Measurements from ENCODE around the gene RPL13. TPM values are rescaled to one million over a fixed set of nuclear protein-coding genes. Genes with fewer than 3 reads are reported as not detected.
"Not testable (repeated sequence)": the region's sequence is repeated elsewhere in the genome, so short reads cannot be mapped to it uniquely, and the experiment has no call there.

The RPL13 gene
- total and polyA plus RNA-seq, 4 donors: 1,505 to 6,820 (median 3,018) TPM

DNA sequence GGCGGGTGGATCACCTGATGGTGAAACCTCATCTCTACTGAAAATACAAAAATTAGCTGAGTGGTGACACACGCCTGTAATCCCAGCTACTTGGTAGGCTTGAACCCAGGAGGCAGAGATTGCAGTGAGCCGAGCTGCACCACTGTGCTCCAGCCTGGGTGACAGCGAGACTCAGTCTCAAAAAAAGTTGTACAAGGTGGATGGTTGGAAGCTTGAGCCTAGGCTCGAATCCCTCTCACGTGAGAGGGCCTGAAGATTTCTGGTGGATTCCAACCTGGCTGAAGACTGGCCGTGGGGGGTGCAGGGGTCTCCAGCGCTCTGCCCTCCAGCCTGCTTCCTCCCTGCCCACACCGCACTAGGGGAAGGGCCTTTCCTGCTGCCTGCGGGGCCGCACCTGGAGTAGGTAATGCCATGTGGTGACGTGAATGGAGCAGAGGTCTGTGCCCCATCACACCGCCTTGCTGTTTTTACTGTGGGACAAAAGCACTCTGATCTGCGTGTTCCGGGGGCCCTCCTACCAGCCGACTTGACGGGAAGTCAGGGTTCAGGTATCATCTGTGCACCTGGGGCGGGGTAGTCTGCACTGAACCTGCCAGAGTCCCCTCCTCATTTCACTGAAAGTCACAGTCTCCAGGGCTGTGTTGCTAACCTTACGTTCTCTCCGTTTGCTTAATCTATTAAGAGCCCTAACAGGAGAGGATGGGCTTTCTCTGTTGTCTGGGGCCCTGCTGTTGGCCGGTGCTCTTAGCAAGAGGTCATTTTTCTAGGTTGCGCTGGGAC is 4.2 kb downstream of the RPL13 start:
- intact Hi-C loops (cut with DNase I): loop anchor here in 1 of 2 donors (10.0 kb wide), 1 partner anchor 320 kb away; no protein-coding TSS in a partner anchor
- Histone ChIP-seq H3K27me3 (ENCODE audit: control insufficient read depth in 1 of 2, insufficient read depth in 2 of 2, low read length in 1 of 2) (peaks cover 0 to 2% of the 10 kb centered on the region in 2 donors), H3K4me3 (ENCODE audit: low read length in 2 of 2) (no peak overlapping the region), H3K9me3 (ENCODE audit: control insufficient read depth, low read length) (no peaks in the 10 kb centered on the region), H3K27ac (ENCODE audit: low read depth in 1 of 2, low read length in 2 of 2) (no peak overlapping the region), H3K36me3 (ENCODE audit: control insufficient read depth in 1 of 2, insufficient read depth in 2 of 2, low read length in 1 of 2) (peaks cover 0 to 13% of the 10 kb centered on the region in 2 donors), H3K4me1 (ENCODE audit: control insufficient read depth in 1 of 2, insufficient read depth in 2 of 2, low read length in 2 of 2) (no peaks in the 10 kb centered on the region)
- no peak for ATAC-seq (ENCODE audit: low FRiP score)
- DNase-seq: no peak
- WGBS, 2 donors: 65 to 72% methylated on average over 22 of the region's 22 CpGs

DNA sequence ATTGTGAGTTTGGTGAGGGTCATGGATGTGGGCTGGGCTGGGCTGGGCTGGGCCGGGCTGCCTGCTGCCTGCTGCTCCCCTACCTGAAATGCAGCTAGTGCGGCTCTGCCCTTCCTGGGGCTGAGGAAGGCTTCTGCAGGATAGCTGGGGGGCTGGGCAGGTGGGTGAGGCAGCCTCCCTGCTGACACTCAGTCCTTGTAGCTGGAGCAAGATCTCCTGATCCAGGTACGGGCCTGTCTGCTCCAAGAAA is 4.7 kb downstream of the RPL13 start:
- ATAC-seq (ENCODE audit: low FRiP score): no peak
- H3K4me1 ChIP-seq (ENCODE audit: control insufficient read depth in 1 of 2, insufficient read depth in 2 of 2, low read length in 2 of 2): no peaks in the 10 kb centered on the region
- H3K9me3 ChIP-seq (ENCODE audit: control insufficient read depth, low read length): no peaks in the 10 kb centered on the region
- peaks cover 0 to 2% of the 10 kb centered on the region in 2 donors for H3K27me3 ChIP-seq (ENCODE audit: control insufficient read depth in 1 of 2, insufficient read depth in 2 of 2, low read length in 1 of 2)
- peaks cover 0 to 13% of the 10 kb centered on the region in 2 donors for H3K36me3 ChIP-seq (ENCODE audit: control insufficient read depth in 1 of 2, insufficient read depth in 2 of 2, low read length in 1 of 2)
- H3K4me3 ChIP-seq (ENCODE audit: low read length in 2 of 2): no peak overlapping the region
- H3K27ac ChIP-seq (ENCODE audit: low read depth in 1 of 2, low read length in 2 of 2): no peak overlapping the region
- intact Hi-C loops (cut with DNase I): loop anchor here in 1 of 2 donors (10.0 kb wide), 1 partner anchor 320 kb away; no protein-coding TSS in a partner anchor
- DNase-seq: no peak
- WGBS, 2 donors: 40 to 41% methylated on average over 3 of the region's 3 CpGs

DNA sequence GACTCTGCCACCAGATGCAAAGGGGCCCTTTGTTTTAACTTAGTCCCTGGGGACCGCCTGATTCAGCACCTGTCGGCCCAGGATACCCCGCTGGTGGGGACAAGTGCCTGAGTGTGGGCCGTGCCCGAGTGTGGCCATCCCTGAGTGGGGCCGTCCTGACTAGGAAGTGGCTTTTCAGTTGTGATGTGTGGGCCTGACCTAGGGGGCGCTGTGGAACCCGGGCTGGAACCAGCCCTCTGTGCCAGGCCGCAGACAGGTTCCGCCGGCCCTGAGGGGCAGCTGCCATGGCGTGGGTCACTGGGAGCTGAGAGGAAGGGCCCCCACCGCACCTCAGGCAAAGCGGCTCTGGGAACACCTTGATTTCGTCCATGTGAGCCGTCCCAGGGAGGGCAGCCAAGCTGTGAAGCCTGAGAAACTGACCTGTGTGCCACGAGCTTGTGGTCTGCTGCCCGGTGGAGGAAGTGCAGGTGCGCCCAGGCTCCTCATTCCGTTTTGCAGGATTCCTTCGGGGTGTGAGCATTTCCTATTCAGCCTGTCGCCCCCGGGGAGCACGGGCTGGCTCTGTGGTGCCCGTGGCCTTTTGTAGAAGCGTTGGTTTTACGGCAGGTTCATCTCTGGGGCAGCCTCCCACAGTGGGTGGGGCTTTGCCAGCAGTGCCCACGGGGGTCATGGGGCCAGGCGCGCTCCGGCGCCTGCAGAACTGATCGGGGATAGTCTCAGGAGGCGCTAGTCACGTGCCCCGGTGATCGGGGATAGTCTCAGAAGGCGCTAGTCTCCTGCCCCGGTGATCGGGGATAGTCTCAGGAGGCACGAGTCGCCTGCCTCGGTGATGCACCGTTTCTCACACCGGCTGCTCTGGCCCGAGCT is 5.3 kb downstream of the RPL13 start:
- WGBS, 2 donors: 3 to 4% methylated on average over 46 of the region's 46 CpGs
- Histone ChIP-seq H3K27me3 (ENCODE audit: control insufficient read depth in 1 of 2, insufficient read depth in 2 of 2, low read length in 1 of 2) (peaks cover 0 to 2% of the 10 kb centered on the region in 2 donors), H3K9me3 (ENCODE audit: control insufficient read depth, low read length) (no peaks in the 10 kb centered on the region), H3K27ac (ENCODE audit: low read depth in 1 of 2, low read length in 2 of 2) (no peak overlapping the region), H3K4me1 (ENCODE audit: control insufficient read depth in 1 of 2, insufficient read depth in 2 of 2, low read length in 2 of 2) (no peaks in the 10 kb centered on the region), H3K4me3 (ENCODE audit: low read length in 2 of 2) (no peak overlapping the region), H3K36me3 (ENCODE audit: control insufficient read depth in 1 of 2, insufficient read depth in 2 of 2, low read length in 1 of 2) (peaks cover 0 to 13% of the 10 kb centered on the region in 2 donors)
- intact Hi-C loops (cut with DNase I): loop anchor here in 1 of 2 donors (10.0 kb wide), 1 partner anchor 321 kb away; no protein-coding TSS in a partner anchor
- ATAC-seq (ENCODE audit: low FRiP score): peak; percentile 26
- DNase-seq: peak in 1 of 2 donors; percentile 84

DNA sequence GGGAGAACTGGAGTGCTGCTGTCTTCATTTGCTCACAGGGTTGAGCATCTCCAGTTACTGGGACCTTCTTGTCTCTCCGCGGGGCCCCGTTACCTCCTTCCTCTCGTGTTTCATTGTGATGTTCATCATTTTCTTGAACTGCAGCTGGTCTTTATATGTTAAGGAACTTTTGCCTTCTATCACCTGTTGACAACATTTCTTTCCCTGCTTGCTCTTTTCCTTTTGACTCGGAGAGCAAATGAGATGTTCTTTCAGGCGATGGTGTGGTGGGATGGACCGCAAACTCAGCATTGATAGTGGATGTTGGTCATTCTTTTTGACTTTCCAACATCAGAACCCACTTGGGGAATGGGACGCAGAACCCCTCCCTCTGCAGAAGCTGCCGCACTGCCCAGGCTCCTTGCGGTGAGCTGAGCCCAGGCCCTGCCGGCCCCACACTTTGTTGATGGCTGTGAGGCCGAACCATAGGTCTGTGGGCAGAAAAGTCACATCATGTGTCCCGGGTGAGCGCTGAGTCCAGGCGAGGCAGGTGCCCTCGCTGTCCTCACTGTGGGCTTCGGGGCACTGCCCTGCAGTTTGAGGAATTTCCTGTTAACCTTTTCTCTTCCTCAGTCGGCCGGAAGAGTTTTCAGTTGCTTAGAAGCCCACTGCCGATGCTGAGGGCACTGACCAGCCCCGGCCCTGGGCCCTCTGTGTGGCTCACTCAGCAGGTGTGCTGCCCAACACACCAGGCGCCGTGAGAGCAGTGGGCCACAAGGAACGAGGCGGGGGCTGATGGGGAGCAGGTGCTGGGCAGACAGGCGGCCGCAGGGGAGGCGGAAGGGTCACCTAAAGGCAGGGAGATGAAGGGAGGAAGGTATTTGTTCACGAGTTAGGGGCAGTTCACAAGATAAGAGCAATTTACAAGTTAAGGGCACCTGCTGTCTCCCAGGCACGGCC is 7.4 kb downstream of the RPL13 start:
- intact Hi-C loops (cut with DNase I): loop anchor here in 1 of 2 donors (10.0 kb wide), 1 partner anchor 323 kb away; no protein-coding TSS in a partner anchor
- ATAC-seq (ENCODE audit: low FRiP score) (no peak), DNase-seq (no peak)
- H3K36me3 ChIP-seq (ENCODE audit: control insufficient read depth in 1 of 2, insufficient read depth in 2 of 2, low read length in 1 of 2): peaks cover 0 to 8% of the 10 kb centered on the region in 2 donors
- no peaks in the 10 kb centered on the region for H3K9me3 ChIP-seq (ENCODE audit: control insufficient read depth, low read length)
- H3K27ac ChIP-seq (ENCODE audit: low read depth in 1 of 2, low read length in 2 of 2): no peak overlapping the region
- peaks cover 0 to 2% of the 10 kb centered on the region in 2 donors for H3K27me3 ChIP-seq (ENCODE audit: control insufficient read depth in 1 of 2, insufficient read depth in 2 of 2, low read length in 1 of 2)
- H3K4me1 ChIP-seq (ENCODE audit: control insufficient read depth in 1 of 2, insufficient read depth in 2 of 2, low read length in 2 of 2): no peaks in the 10 kb centered on the region
- no peak overlapping the region for H3K4me3 ChIP-seq (ENCODE audit: low read length in 2 of 2)
- WGBS, 2 donors: 85 to 88% methylated on average over 30 of the region's 30 CpGs

DNA sequence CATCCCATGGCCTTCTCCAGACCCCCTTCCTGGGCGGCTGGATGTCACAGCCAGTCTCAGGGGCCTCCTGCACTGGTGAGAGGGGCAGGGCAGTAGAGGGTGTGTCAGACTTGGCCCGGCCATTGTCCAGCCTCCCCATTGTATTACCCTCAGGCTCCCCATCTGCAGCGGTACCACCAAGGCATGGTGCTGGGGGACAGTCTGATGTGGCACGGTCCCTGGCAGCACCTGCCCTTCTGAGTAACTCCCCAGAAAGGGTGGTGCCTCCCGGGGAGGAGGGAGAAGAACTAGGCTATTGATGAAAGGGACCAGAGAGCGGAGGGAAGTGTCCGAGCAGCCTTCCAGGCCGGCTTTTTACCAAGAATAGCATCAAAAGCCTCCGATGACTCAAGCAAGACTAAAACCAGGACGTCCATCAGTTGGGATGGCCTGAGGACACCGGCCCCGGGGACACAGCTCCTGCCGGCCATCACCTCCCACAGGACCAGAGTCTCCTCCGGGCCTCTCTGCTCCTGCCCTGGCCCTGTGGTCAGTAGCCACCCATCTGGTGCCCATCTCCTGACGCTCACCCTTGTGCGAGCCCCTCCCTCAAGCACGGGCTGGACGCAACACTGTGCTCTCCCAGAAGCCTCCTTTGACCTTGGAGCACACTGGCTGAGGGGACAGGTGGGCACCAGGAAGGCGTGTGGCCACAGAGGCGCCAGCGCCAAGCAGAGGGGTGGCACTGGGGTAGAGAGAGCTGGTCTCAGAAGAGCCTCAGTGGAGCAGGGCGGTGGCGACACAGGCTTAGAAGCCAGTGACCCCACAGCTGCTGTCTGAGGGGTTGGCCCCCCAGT is 9.2 kb downstream of the RPL13 start:
- DNase-seq (no peak), ATAC-seq (ENCODE audit: low FRiP score) (no peak)
- Histone ChIP-seq H3K4me3 (ENCODE audit: low read length in 2 of 2) (no peak overlapping the region), H3K27ac (ENCODE audit: low read depth in 1 of 2, low read length in 2 of 2) (no peak overlapping the region), H3K9me3 (ENCODE audit: control insufficient read depth, low read length) (no peaks in the 10 kb centered on the region), H3K27me3 (ENCODE audit: control insufficient read depth in 1 of 2, insufficient read depth in 2 of 2, low read length in 1 of 2) (peaks cover 0 to 2% of the 10 kb centered on the region in 2 donors), H3K36me3 (ENCODE audit: control insufficient read depth in 1 of 2, insufficient read depth in 2 of 2, low read length in 1 of 2) (no peaks in the 10 kb centered on the region), H3K4me1 (ENCODE audit: control insufficient read depth in 1 of 2, insufficient read depth in 2 of 2, low read length in 2 of 2) (no peaks in the 10 kb centered on the region)
- 74 to 78% methylated on average over 23 of the region's 23 CpGs for WGBS, 2 donors
- intact Hi-C loops (cut with DNase I): loop anchor here in 1 of 2 donors (10.0 kb wide), 1 partner anchor 325 kb away; no protein-coding TSS in a partner anchor

DNA sequence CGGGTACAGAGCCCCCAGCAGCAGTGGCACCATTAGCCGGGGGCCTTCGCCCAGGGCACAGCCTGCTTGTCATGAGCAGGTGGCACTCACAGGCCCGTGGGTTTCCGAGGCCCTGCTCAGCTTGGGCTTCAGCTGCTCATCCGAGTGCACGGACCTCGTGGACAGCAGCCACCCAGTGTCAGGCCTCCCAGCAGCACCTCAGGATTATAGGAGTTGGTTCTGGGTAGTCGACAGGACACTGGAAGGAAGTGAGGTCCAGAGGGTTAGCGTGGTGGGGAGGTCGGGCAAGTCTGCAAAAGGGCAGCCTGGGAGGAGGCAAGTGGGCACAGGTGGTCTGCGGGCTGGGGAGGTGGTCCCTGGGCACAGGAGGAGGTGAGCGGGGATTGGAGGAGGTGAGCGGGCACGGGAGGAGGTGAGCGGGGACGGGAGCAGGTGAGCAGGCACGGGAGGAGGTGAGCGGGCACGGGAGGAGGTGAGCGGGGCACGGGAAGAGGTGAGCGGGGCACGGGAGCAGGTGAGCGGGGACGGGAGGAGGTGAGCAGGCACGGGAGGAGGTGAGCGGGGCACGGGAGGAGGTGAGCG is 10.0 kb downstream of the RPL13 start:
- Histone ChIP-seq H3K36me3 (ENCODE audit: control insufficient read depth in 1 of 2, insufficient read depth in 2 of 2, low read length in 1 of 2) (no peaks in the 10 kb centered on the region), H3K27ac (ENCODE audit: low read depth in 1 of 2, low read length in 2 of 2) (no peak overlapping the region), H3K9me3 (ENCODE audit: control insufficient read depth, low read length) (no peaks in the 10 kb centered on the region), H3K27me3 (ENCODE audit: control insufficient read depth in 1 of 2, insufficient read depth in 2 of 2, low read length in 1 of 2) (peaks cover 0 to 2% of the 10 kb centered on the region in 2 donors), H3K4me3 (ENCODE audit: low read length in 2 of 2) (no peak overlapping the region), H3K4me1 (ENCODE audit: control insufficient read depth in 1 of 2, insufficient read depth in 2 of 2, low read length in 2 of 2) (no peaks in the 10 kb centered on the region)
- no peak for DNase-seq
- WGBS, 2 donors: 86 to 88% methylated on average over 27 to 30 of the region's 30 CpGs
- intact Hi-C loops (cut with DNase I): no loop called here
- no peak for ATAC-seq (ENCODE audit: low FRiP score)

DNA sequence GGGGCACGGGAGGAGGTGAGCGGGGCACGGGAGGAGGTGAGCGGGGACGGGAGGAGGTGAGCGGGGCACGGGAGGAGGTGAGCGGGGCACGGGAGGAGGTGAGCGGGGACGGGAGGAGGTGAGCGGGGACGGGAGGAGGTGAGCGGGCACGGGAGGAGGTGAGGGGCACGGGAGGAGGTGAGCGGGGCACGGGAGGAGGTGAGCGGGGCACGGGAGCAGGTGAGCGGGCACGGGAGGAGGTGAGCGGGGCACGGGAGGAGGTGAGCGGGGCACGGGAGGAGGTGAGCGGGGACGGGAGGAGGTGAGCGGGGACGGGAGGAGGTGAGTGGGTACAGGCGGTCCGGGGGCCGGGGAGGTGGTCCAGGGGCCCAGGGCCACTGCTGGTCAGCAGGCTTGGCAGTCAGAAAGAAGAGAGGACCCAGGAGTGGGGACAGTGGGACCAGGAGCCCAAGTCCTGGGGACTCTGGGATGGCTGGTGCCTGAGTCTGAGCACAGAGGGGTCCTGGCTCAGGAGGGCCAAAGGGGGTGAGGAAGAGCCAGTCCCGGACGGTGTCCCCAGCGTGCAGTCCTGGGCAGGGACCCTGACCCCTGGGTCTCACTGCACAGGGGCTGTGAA is 10.6 kb downstream of the RPL13 start:
- WGBS, 2 donors: 84 to 86% methylated on average over 24 to 36 of the region's 36 CpGs
- H3K27me3 ChIP-seq (ENCODE audit: control insufficient read depth in 1 of 2, insufficient read depth in 2 of 2, low read length in 1 of 2); H3K27ac ChIP-seq (ENCODE audit: low read depth in 1 of 2, low read length in 2 of 2); H3K4me3 ChIP-seq (ENCODE audit: low read length in 2 of 2); DNase-seq; H3K36me3 ChIP-seq (ENCODE audit: control insufficient read depth in 1 of 2, insufficient read depth in 2 of 2, low read length in 1 of 2); ATAC-seq (ENCODE audit: low FRiP score); intact Hi-C loops (cut with DNase I); H3K4me1 ChIP-seq (ENCODE audit: control insufficient read depth in 1 of 2, insufficient read depth in 2 of 2, low read length in 2 of 2); H3K9me3 ChIP-seq (ENCODE audit: control insufficient read depth, low read length): not testable (repeated sequence)

Measured in aorta (tissue), 5 donors.